Measurements from ENCODE around the gene CDC6. TPM values are rescaled to one million over a fixed set of nuclear protein-coding genes. Genes with fewer than 3 reads are reported as not detected.

The CDC6 gene, protein sequence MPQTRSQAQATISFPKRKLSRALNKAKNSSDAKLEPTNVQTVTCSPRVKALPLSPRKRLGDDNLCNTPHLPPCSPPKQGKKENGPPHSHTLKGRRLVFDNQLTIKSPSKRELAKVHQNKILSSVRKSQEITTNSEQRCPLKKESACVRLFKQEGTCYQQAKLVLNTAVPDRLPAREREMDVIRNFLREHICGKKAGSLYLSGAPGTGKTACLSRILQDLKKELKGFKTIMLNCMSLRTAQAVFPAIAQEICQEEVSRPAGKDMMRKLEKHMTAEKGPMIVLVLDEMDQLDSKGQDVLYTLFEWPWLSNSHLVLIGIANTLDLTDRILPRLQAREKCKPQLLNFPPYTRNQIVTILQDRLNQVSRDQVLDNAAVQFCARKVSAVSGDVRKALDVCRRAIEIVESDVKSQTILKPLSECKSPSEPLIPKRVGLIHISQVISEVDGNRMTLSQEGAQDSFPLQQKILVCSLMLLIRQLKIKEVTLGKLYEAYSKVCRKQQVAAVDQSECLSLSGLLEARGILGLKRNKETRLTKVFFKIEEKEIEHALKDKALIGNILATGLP
- total RNA-seq (2022) (70.0 and 96.8 TPM in 2 replicates), Bru-seq, nascent RNA (percentile 86 among the genes with signal in this experiment), BruChase-seq, experiment 1, labeled RNA remaining after a 6-hour chase (percentile 96 among the genes with signal in this experiment), BruChase-seq, experiment 2, labeled RNA remaining after a 2-hour chase (percentile 94 among the genes with signal in this experiment)
- long read RNA-seq, full-length matches to known transcripts: 183 of 211 reads
- long read RNA-seq, partial matches to known transcripts: 8 of 211 reads
- long read RNA-seq, other reads (novel, unspliced or antisense): 20 of 211 reads

DNA sequence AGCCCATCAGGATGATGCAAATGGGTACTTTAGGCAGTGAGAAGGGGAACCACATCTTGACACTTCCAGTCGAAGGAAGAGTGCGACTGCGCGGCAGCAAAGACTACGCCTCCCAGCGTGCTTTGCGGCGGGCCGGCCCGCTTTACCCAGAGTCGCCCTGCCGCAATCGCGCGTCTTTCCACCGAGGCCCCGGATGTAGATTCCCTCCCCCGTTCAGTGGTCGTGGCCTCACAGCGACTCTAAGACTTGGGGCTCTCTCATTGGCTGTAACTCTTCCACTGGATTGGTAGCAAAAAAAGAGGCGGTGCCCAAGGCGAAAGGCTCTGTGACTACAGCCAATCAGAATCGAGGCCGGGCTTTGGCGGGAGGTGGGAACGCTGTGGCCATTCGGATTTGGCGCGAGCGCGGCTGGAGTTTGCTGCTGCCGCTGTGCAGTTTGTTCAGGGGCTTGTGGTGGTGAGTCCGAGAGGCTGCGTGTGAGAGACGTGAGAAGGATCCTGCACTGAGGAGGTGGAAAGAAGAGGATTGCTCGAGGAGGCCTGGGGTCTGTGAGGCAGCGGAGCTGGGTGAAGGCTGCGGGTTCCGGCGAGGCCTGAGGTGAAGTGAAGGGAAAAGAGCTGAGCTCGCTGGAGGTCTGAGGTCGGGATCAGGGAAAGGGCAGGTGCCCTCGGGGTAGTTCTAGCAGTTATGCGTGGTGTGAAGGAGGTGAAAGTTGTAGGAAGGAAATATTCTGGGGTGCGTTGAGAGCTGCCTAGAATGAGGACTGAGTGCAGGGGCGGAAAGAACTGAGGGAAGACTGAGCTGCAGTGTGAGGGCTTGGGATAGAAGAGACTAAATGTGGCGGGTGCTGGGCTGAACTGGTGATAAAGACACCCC lies at the start of gene CDC6:
TSS of gene CDC6 (plus strand) at position 386 of the 876 bp plus-strand sequence. CDS start 1,542 bp downstream, outside the sequence.
- Mint-ChIP-seq H3K4me3 (ENCODE audit: unreplicated experiment) (peak within 1 kb of the TSS; percentile 99), H3K9me3 (ENCODE audit: unreplicated experiment) (no peaks in the 10 kb centered on the region), H3K4me1 (ENCODE audit: insufficient read depth, unreplicated experiment) (peaks cover 24% of the 10 kb centered on the region), H3K36me3 (ENCODE audit: insufficient read depth, unreplicated experiment) (peaks cover 30% of the 10 kb centered on the region), H3K27ac (ENCODE audit: low read depth, unreplicated experiment) (peak within 1 kb of the TSS; percentile 69), H3K27me3 (ENCODE audit: insufficient read depth, unreplicated experiment) (no peaks in the 10 kb centered on the region)
- DNase-seq (ENCODE audit: unreplicated experiment): peak; percentile 100
- ChIA-PET POLR2A (interaction anchor here (0.6 to 3.1 kb wide), 13 partner anchors 15 to 187 kb away, joined by 3 to 21 read pairs (median 5); partner anchors contain the start of genes CASC3, NR1D1, TOP2A and WIPF2), CTCF (interaction anchor here (0.6 to 8.6 kb wide), 5 partner anchors 11 to 516 kb away, joined by 3 to 131 read pairs (median 4); partner anchors contain the start of gene WIPF2)
- TSS peak; percentile 34 for BruUV-seq (replicated peaks)
- no peak for TF ChIP-seq CTCF (IDR thresholded peaks at IDR 0.05; ENCODE audit: unreplicated experiment)
- intact Hi-C loops (cut with micrococcal nuclease): no loop called here

DNA sequence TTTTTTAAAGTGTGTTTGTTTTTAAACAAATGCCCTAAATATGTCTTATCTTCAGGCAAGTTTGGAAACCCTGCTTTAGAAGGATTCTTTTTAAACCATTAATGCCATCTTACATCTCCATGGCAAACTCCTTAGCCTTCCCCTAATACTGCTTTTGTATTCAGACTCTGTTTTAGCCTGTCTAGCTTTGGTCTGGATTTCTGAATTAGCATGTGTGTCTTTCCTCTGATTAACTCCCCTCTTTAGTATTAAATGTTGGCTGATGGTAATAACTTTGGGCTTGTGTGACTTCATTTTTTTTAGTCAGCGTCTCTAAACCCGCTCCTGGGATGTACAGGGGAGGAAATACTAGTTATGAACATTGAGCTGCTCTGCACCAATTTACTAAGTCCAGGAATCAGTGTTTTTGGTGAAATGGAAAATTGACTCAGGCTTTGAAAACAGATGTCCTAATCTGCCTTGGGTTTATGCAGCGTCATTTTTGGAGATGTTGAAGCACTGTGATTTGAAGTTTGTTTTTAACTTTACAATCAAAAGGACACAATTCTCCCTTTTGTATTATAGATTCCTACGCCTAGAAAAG lies 46.3 kb upstream of the CDC6 start:
- H3K4me3 Mint-ChIP-seq (ENCODE audit: unreplicated experiment): no peak overlapping the region
- peaks cover 22% of the 10 kb centered on the region for H3K36me3 Mint-ChIP-seq (ENCODE audit: insufficient read depth, unreplicated experiment)
- peaks cover 14% of the 10 kb centered on the region for H3K4me1 Mint-ChIP-seq (ENCODE audit: insufficient read depth, unreplicated experiment)
- no peaks in the 10 kb centered on the region for H3K27me3 Mint-ChIP-seq (ENCODE audit: insufficient read depth, unreplicated experiment)
- ChIA-PET POLR2A (interaction anchor here (0.6 to 1.4 kb wide), 4 partner anchors 10 to 217 kb away, joined by 3 to 5 read pairs (median 4); no protein-coding TSS in a partner anchor), CTCF (interaction anchor here (0.7 to 3.9 kb wide), 3 partner anchors 39 to 516 kb away, joined by 3 to 9 read pairs (median 3); no protein-coding TSS in a partner anchor)
- intact Hi-C loops (cut with micrococcal nuclease): no loop called here
- DNase-seq (ENCODE audit: unreplicated experiment): no peak
- no peak overlapping the region for H3K27ac Mint-ChIP-seq (ENCODE audit: low read depth, unreplicated experiment)
- TF ChIP-seq CTCF (IDR thresholded peaks at IDR 0.05; ENCODE audit: unreplicated experiment): no peak
- BruUV-seq (replicated peaks): no TSS peak
- no peaks in the 10 kb centered on the region for H3K9me3 Mint-ChIP-seq (ENCODE audit: unreplicated experiment)

GRCh38 chr17:40242774-40243173 lies 44.9 kb upstream of the CDC6 start:
- H3K36me3 Mint-ChIP-seq (ENCODE audit: insufficient read depth, unreplicated experiment): peaks cover 8% of the 10 kb centered on the region
- intact Hi-C loops (cut with micrococcal nuclease): no loop called here
- H3K27ac Mint-ChIP-seq (ENCODE audit: low read depth, unreplicated experiment): no peak overlapping the region
- H3K4me3 Mint-ChIP-seq (ENCODE audit: unreplicated experiment): no peak overlapping the region
- no peak for TF ChIP-seq CTCF (IDR thresholded peaks at IDR 0.05; ENCODE audit: unreplicated experiment)
- CTCF ChIA-PET: interaction anchor here (0.6 to 3.9 kb wide), 2 partner anchors 40 to 112 kb away, joined by 3 to 9 read pairs; no protein-coding TSS in a partner anchor
- DNase-seq (ENCODE audit: unreplicated experiment): no peak
- no TSS peak for BruUV-seq (replicated peaks)
- H3K4me1 Mint-ChIP-seq (ENCODE audit: insufficient read depth, unreplicated experiment): peaks cover 14% of the 10 kb centered on the region
- POLR2A ChIA-PET: interaction anchor here (0.6 to 1.4 kb wide), 5 partner anchors 9 to 40 kb away, joined by 3 to 5 read pairs (median 4); no protein-coding TSS in a partner anchor
- H3K27me3 Mint-ChIP-seq (ENCODE audit: insufficient read depth, unreplicated experiment): no peaks in the 10 kb centered on the region
- no peaks in the 10 kb centered on the region for H3K9me3 Mint-ChIP-seq (ENCODE audit: unreplicated experiment)

Measured in MCF 10A (cell line).